T1000 (cell line): ENCODE results near the gene LEMD3.

ENCODE experiments used
- DNase-seq: peaks from one replicate; lab custom pipeline; 2025; ENCODE audit warnings: mixed read lengths; lab: John Stamatoyannopoulos, UW

The LEMD3 gene

DNA sequence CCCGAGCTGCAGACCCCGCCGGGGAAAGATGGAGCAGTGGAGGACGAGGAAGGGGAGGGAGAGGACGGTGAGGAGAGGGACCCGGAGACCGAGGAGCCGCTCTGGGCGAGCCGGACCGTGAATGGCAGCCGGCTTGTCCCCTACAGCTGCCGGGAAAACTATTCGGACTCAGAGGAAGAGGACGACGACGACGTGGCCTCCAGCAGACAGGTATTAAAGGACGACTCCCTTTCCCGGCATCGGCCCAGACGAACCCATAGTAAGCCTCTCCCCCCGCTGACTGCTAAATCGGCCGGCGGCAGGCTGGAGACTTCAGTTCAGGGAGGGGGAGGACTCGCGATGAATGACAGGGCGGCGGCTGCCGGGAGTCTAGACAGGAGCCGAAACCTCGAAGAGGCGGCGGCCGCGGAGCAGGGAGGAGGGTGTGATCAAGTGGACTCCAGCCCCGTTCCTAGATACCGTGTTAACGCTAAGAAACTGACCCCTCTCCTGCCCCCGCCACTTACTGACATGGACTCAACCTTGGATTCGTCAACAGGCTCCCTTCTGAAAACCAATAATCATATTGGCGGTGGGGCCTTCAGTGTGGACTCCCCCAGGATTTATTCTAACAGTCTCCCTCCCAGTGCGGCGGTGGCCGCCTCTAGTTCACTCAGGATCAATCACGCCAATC lies 962 bp downstream of the LEMD3 start:
- DNase-seq: no peak

DNA sequence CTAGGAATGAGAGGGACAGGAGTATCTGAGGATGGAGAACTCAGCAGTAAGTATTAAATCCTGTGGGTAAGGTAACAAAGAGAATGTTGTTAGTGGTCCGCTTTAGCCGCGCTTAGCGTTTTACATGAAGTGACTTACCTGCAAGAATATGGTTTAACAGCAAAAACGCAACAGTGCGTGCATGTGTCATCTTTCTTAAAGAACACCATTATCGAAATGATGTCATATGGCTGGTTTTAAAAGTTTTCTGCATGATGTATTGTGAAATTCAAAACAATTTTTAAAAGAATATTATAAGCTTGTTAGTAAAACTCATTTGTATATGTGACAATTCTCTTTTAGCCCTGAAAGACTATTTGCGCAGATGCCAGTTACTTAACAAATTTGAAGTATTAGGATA lies 1.7 kb downstream of the LEMD3 start:
- no peak for DNase-seq

DNA sequence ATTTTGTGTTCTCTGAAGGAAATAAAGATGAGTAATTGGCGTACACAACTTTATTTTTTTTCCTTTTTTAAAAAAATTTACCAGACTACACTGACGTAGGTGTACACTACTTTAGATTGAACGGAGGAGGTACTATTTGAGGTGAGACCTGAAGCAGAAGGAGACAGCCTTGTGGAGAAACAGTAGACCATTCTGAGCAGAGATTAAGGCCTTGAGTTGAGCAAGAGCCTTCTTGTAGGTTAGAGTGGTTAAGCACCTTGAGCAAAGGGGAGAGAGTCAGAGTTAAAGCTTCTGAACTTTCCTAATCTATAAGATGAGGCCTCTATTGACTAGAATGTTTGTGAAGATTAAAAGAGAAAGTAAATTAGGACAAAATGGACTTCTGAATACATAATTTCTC lies 2.5 kb downstream of the LEMD3 start:
- DNase-seq: no peak

DNA sequence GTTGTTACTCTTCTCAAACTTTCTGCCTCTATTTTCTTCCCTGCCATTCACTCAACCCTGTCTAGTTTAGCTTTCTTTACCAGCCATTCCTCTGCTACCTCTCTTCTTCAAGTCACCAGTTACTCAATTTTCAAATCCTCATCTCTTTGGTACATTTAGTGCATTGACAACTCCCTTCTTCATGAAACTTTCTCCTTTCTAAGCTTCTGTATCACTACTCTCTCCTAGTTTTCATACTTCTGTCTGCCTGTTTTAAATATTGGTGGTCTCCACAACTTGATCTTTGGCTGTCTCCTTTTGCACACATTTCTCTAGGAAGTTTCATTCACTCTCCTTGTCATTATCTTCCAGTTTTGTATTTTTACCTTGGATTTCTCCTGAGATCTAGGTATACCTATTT lies 6.0 kb downstream of the LEMD3 start:
- DNase-seq: no peak

DNA sequence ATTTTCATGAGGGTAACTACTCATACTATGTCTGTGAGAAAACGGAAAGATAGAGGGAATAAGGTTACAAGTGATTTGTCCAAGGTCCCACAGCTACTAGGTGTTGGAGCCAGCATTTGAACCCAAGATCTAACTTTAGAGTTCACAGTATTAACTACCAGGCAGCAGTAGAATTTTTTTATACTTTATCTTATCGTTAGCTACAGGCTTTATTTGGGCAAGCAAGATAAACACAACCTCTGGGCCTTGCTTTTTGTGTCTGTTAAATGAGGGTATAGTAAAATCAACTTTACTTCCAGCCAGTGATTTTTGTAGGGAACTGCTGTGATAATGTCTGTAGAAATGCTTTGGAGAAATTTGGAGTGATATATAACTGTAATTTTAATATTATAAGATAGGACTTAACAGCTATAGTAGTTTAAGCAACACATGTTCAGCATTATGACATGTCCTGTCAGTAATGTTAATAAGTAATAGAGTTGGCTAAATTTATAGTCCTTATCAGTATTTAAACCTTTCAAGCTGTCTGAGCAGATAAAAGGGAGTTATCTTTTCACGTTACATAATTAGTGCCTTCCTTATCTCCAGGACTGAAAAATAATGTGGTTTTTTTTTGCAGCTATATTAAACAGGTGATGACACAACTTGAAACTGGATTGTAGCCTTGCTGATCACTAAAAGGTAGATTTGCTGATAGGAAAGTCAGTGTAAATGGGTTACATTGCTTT lies 12.8 kb downstream of the LEMD3 start:
- no peak for DNase-seq

DNA sequence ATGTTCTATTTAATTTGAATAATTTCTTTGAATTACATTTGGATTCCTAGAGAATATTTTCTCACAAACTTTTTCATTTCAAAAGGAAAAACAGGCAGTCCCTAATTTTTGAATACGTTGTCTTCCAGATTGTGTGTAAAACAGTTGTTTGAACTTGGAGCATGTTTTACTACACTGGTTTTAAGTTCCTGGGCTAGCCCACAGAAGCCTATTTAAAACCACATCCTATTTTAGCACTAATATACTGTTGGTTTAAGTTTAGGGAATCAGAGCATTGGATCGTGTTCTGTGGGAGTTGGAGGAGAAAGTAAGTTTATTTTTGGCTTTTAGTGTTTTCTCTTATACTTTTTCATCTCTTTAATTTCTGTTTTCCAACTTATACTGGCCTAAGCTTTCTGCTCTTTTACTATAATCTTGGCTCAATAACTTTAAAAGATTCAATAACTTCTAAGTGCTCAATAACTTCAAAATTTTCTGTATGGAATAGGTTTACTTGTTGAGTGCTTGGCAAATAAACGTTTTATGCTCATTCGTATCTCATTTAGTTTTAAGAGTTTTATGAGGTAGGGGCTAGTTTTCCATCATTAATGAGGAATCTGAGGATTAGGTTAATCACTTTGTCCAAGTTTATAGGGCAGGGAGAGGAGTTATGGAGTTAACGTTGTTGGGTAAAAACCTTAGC lies 14.9 kb downstream of the LEMD3 start:
- DNase-seq: no peak

DNA sequence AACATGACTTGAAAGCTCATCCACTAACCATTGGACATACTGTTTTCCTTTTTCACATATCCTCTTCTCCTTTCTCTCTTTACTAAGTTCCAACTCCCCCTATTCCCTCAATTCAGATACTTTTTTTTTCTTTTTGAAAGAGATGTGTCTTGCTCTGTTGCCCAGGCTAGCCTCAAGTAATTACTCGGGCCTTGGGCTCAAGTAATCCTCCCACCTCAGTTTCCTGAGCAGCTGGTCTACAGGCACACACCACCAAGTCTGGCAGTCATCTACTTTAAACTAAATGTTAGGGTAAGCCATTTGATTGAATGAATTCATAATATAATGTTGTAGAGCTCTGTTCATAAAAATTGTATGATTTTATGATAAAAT lies 15.5 kb downstream of the LEMD3 start:
- no peak for DNase-seq

DNA sequence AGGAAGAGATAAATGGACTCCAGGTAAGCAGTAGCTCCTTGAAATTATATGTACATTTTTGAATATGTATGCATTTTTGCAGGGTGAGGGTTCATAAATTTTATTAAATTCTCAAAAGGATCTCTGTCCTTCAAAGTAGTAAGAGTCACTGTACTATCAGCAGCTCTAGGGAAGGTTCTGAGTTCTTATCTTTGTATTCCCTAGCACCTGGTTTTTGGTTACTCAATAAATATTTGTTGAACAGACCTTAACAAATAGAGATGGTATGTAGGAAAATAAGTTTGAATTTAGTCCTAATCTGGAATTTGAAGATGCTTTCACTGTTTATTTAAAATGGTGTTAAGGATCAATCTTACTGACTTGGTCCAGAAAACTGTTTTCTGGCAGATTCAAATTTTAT lies 18.3 kb downstream of the LEMD3 start:
- no peak for DNase-seq

DNA sequence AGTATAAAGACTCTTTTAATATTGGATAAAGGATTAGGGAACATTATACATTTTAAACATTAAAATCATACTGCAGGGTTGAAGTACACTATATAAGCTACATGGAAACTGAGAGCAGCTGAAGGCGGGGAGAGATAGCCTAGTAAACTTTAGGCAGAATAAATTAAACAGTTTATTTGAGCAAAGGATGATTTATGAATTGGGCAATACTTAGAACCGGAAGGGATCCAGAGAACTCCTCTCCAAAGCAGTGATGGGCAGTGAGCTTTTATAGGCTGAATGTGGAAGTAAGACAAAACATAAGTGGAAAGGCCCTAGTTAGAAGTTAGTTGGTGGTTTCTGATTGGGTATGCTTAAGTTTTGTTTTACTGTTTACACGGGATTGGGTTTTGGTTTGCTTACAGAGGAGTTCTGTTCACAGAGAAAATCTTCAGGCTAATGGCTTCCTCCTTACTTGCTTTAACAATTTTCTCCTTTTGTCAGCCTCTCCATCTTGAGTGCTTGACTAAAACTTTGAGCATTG lies 18.9 kb downstream of the LEMD3 start:
- no peak for DNase-seq

DNA sequence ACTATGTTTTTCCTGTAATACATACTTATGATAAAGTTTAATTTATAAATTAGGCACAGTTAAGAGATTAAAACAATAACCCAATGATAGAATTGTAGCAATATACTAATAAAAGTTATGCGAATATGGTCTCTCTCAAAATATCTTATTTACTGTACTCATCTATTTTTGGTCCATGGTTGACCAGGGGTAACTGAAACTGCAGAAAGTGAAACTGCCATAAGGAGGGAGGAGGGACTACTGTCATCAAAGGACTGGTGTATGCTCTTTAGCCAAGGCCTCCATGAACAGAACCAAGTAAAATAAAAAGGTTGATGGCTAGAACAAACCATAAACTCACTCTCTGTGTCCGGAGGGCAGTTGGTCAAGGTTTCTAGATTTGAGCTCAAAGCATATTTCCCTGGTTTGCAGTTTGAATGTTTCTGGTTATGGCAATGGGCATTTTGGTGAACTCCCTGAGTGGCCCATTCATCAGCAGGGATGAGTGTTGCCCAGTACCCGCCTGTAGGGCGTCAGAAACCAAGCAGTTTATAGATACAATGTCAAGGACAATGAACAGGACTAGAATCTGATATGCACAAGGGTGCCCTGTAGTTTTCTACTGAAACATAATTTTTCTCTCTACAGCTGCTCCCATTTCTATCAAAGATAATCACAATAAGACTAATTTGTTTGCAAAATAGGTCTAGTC lies 19.8 kb downstream of the LEMD3 start:
- DNase-seq: no peak

DNA sequence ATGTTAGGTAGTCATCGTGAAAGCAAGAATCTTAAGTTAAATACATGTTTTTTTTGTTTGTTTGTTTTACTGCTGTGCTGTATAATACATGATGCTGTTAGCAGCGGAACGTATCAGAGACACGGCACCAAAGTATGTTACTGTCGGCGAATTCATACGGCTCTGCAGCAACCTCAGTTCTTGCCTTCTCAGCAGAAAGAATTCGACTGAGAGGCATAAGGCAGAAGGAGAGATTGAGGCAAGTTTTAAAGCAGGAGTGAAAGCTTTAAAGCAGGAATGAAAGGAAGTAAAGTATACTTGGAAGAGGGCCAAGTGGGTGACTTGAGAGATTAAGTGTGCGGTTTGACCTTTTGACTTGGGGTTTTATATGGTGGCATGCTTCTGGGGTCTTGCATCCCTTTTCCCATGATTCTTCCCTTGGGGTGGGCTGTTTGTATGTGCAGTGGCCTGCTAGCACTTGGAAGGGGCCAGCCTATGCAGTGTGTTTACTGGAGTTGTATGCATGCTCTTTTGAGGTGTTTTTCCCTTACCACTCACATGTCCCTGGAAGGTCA lies 23.7 kb downstream of the LEMD3 start:
- DNase-seq: no peak

DNA sequence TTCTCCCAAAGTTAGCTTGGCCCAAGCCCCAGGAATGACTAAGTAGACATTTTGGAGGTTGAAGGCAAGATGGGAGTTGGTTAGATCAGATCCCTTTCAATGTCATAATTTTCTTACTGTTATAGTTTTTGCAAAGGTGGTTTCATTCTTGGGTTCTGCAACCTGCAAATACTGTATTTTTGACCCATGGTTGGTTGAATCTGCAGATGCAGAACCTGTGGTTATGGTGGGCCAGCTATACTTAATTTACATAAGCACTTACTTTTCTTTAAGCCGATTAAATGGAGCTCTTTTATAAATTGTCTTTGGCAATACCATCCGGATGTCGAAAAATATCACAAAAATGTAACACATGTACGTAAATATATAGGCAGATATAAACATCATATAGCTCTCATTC lies 25.6 kb downstream of the LEMD3 start:
- DNase-seq: no peak

DNA sequence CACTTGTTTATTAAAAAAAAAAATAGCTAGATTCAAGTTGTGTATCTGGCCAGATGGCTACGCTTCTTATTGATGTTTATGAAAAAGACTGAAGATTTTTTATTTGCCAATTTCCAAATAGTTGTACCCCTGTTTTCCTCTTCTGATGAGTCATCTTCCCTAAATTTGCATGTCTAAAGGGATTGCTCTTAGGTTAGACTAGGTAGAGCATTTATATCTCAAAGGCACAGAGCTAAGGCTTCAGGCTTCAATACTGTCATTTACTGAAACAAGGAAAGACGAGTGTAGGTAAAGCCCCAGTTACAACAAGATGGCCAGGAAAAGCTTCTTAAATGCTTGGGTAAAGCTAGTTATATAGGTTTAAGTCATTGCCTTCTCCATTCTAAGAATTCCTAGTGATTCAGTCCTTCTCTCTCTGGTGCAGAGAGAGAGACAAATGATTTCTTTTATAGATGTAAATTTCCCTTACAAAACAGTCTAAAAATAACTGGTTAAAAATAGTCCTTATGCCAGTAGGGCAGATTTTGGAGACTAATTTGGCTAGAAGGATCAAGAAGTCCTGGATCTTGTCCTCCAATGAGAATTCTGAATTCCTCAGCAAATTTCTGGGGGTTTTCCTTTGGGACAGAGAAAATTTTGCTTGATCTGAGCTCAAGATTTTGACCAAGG lies 26.1 kb downstream of the LEMD3 start:
- no peak for DNase-seq

DNA sequence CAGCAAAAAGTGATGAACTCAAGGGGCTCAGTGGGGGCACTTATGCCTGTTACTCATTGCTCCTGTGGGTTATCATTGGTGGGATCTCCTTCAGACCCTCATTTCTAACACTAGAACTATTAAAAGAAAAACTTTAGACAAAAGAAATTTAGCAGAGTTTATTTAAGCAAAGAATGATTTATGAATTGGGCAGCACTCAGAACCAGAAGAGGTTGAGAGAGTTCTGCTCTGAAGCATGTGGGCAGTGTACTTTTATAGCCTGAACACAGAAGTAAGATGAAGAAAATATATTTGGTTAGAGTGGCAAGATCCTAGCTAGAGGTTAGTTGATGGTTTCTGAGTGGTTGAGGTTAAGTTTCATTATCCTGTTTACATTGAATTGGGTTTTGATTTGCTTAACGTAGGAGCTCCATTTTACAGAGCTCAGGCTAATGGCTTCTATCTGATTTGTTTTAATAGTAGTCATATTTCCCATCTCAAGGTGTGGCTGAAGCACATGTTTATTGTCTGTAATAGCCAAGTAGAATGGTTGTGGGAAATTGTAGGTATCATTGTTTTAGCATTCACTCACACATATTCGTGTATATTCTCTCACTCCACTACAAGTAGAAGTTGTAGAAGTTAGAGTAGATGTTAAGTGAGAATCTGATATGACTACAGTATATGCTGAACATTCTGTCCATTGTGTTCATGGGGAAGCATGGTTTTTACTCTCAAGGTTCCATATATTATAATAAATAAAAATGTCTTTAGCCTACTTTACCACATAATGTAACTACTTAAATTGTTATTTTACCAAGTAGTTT lies 27.6 kb downstream of the LEMD3 start:
- no peak for DNase-seq

DNA sequence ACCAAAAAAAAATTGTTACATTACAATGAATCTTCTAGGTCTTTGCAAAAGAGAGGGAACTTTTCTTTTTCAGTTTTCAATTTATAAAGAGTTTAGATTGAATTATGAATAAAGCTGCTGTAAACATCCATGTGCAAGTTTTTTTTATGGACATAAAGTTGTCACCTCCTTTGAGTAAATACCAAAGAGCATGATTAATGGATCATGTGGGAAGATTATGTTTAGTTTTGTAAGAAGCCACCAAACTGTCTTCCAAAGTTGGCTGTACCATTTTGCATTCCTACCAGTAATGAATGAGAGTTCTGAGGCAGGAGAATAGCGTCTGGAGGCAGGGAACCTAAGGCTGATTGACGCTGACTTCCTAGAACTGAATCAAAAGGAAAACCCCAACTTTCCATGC lies 30.2 kb downstream of the LEMD3 start:
- no peak for DNase-seq

DNA sequence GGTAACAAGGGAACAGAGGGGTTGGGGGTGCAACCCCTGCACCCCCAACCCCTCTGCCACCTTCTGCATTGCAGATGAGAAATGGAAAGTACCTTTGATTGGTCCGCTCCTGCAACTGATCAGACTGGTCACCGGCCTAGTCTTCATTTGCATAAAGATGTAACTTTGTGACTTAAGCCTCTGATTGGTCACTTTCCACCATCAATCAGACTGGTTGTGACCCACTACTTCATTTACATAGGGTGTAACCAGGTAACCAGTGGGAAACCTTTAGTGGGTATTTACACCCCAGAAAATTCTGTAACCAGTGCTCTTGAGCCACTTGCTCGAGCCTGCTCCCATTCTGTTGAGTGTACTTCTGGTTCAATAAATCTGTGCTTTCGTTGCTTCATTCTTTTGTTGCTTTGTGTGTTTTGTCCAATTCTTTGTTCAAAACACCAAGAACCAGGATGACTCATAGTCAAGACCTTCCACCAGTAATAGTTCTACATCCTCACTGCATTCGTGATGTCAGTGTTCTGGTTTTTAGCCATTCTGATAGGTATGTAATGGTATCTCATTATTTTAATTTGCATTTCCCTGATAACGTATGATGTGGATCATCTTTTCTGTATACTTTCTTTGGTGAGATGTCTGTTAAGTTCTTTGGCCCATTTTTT lies 30.8 kb downstream of the LEMD3 start:
- DNase-seq: no peak

DNA sequence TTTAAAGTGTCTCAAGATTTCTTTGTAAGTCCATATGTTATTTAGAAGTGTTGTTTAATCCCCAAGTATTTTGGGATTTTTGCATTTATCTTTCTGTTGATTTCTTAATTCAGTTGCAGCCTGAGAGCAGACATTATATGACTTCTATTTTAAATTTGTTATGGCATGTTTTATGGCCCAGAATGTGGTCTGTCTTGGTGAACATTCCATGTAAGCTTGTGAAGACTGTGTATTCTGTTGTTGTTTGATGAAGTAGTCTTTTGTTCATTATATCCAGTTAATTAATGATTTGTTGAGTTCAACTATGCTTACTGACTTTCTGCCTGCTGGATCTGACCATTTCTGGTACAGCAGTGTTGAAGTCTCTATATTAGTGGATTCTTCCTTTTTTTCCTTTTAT lies 34.0 kb downstream of the LEMD3 start:
- no peak for DNase-seq

DNA sequence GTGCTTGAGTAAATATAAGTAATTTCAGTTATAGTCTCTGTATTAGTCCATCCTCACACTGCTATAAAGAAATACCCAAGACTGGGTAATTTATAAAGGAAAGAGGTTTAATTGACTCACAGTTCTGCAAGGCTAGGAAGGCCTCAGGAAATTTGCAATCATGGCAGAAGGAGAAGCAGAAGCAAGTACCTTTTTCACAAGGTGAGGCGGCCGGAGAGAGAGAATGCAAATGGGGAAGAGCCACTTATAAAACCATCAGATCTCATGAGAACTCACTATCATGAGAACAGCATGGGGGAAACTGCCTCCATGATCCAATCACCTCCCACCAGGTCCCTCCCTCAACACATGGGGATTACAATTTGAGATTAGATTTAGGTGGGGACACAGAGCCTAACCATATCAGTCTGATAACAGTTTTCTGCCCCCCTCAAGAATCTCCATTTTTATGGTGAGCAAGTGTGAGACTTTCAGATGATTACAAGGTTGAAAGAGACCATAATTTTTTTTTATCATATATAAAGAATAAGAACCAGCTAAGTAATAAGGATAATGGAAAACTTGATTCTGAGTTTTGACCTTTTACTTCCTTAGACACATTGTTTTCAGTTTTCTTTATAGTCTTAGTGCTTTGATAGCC lies 35.6 kb downstream of the LEMD3 start:
- no peak for DNase-seq

DNA sequence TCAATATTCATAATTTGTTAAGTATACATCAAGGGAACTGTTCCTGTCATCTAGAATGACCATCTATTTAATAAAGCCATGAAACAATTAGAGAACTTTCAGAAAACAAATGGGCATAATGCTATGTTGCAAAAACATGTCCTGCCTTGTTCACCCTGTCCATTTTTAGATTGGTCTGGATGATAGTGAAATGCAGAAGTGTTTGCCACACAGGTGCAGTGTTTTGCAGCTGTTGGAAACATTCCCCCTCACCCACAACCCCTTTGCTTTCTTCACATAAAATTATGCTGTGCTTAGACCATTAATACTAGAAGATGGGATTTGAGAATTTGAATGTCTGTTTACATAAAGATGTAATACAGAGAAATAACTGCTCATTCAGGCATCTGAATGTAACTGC lies 36.5 kb downstream of the LEMD3 start:
- DNase-seq: no peak

DNA sequence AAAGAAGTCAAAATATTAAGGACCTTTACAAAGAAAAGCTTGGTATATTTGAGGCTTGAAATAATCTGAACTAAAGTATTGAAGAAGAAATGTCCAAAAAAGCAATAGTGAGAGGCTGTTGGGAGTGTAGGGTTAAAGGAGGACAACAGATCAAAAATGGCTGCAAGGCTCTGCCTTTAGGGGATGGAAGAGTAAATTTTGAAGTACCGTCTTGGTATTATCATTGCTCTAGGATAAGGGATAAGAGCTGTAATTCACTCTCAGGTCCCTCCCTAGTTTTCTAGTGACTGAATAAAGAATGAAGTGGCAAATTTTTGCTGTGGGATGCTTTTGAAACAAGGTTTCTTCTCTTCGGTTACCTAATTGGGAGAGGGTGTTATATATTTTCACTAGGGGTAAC lies 38.7 kb downstream of the LEMD3 start:
- DNase-seq: no peak
